Keratinocyte (primary cell): ENCODE data around the gene FBXW2. TPM values are rescaled to one million over a fixed set of nuclear protein-coding genes. Genes with fewer than 3 reads are reported as not detected.

Experiments
- DNase-seq: peaks from one replicate; pipeline ENCODE4 v3.0.0-alpha.2; 2011; ENCODE audit warnings: low read depth, missing footprints, low spot score
- FAIRE-seq: peaks from 2 replicates; lab custom pipeline; 2011; peaks lifted over from hg19 to GRCh38; lab: Jason Lieb, UNC
- H2AFZ ChIP-seq: 2 replicates; pipeline ENCODE4 v1.6.0; 2012; ENCODE audit warnings: low read length, control low read depth, inconsistent platforms; ENCODE audit not compliant: control insufficient read depth
- H3K27ac ChIP-seq: 2 replicates; pipeline ENCODE4 v1.5.1; 2011; ENCODE audit warnings: low read length; ENCODE audit not compliant: control insufficient read depth, insufficient read depth
- H3K27me3 ChIP-seq: 3 replicates; pipeline ENCODE4 v1.6.0; 2011; ENCODE audit warnings: low read length; ENCODE audit not compliant: control insufficient read depth, insufficient read depth; ENCODE audit errors: extremely low read depth
- H3K36me3 ChIP-seq, 2 experiments: 2 replicates in 1 of 2; 3 replicates in 1 of 2; pipeline ENCODE4 v1.5.1; 2011; ENCODE audit warnings: low read length in 2 of 2, mild to moderate bottlenecking in 1 of 2; ENCODE audit not compliant: control insufficient read depth in 2 of 2, insufficient read depth in 2 of 2; ENCODE audit errors: extremely low read depth in 1 of 2
- H3K4me1 ChIP-seq: 3 replicates; pipeline ENCODE4 v1.5.1; 2011; ENCODE audit warnings: low read length; ENCODE audit not compliant: control insufficient read depth, insufficient read depth; ENCODE audit errors: extremely low read depth
- H3K4me2 ChIP-seq: 3 replicates; pipeline ENCODE4 v1.6.0; 2011; ENCODE audit warnings: low read depth, low read length; ENCODE audit not compliant: control insufficient read depth, insufficient read depth; ENCODE audit errors: extremely low read depth
- H3K4me3 ChIP-seq, 3 experiments: fragments of 200-600 bp in 1 of 3; sonication (generic) in 1 of 3; 2 replicates in 2 of 3; 3 replicates in 1 of 3; pipeline ENCODE4 v1.5.1; 2011 to 2016; ENCODE audit warnings: low read length in 3 of 3, mild to moderate bottlenecking in 3 of 3, control low read depth in 2 of 3, inconsistent platforms in 1 of 3, low read depth in 1 of 3, mixed read lengths in 1 of 3, mixed run types in 1 of 3, moderate library complexity in 1 of 3; ENCODE audit not compliant: control insufficient read depth in 2 of 3, insufficient read depth in 2 of 3; ENCODE audit errors: extremely low read depth in 1 of 3
- H3K79me2 ChIP-seq: 2 replicates; pipeline ENCODE4 v1.6.0; 2012; ENCODE audit warnings: low read length; ENCODE audit not compliant: control insufficient read depth, insufficient read depth
- H3K9ac ChIP-seq: 3 replicates; pipeline ENCODE4 v1.6.0; 2011; ENCODE audit warnings: low read length; ENCODE audit not compliant: control insufficient read depth, insufficient read depth; ENCODE audit errors: extremely low read depth
- H3K9me1 ChIP-seq: 3 replicates; pipeline ENCODE4 v1.6.0; 2011; ENCODE audit warnings: low read length; ENCODE audit not compliant: control insufficient read depth, insufficient read depth; ENCODE audit errors: extremely low read depth
- H3K9me3 ChIP-seq: 2 replicates; pipeline ENCODE4 v1.5.1; 2012; ENCODE audit warnings: low read depth, low read length; ENCODE audit not compliant: control insufficient read depth
- H4K20me1 ChIP-seq: 3 replicates; pipeline ENCODE4 v1.6.0; 2011; ENCODE audit warnings: low read length; ENCODE audit not compliant: control insufficient read depth, insufficient read depth; ENCODE audit errors: extremely low read depth
- CTCF ChIP-seq, 3 experiments: IDR thresholded peaks in 1 of 3; conservative IDR thresholded peaks in 1 of 3; optimal IDR thresholded peaks in 1 of 3; 2 replicates in 2 of 3; 3 replicates in 1 of 3; pipeline versions ENCODE3 to v1.5.1; 2011; ENCODE audit warnings: low read length in 3 of 3, mild to moderate bottlenecking in 3 of 3, moderate library complexity in 2 of 3, control low read depth in 1 of 3, inconsistent platforms in 1 of 3; ENCODE audit not compliant: insufficient read depth in 2 of 3; ENCODE audit errors: extremely low read depth in 1 of 3
- EZH2 ChIP-seq: IDR thresholded peaks from one replicate; pipeline ENCODE4 v1.6.1; 2012; ENCODE audit warnings: inconsistent platforms, mild to moderate bottlenecking, low read length, moderate library complexity
- dilution Hi-C: fragments of 300-500 bp; cut with MboI; formaldehyde crosslinking; loops from one replicate; pipeline ENCODE4 v1.7.0; 2020; ENCODE audit warnings: low sequenced_read_pairs; ENCODE audit not compliant: extremely low pct_ligation_motif_present
- polyA plus RNA-seq, 5 experiments: library from polyadenylated mRNA; depleted of rRNA in 3 of 5; stranded (reverse) in 3 of 5; stranded (forward) in 1 of 5; unstranded in 1 of 5; fragments of >200 nt; gene quantifications; 1 replicate in 1 of 5; 2 replicates in 3 of 5; 3 replicates in 1 of 5; pipeline versions ENCODE4 v1.2.1 to v1.2.3, GENCODE V29; 2011 to 2012; ENCODE audit warnings: missing spikeins in 2 of 5, low read depth in 1 of 5, low replicate concordance in 1 of 5

Gene FBXW2
- polyA plus RNA-seq, 1 donor (not counting 4 experiments of a cell fraction or from before 2014, with no cell fraction given) = 68.3 TPM

GRCh38 chr9:120778758-120779157 lies 14.5 kb downstream of the FBXW2 start:
- H3K36me3 ChIP-seq = peaks cover 4 to 25% of the 10 kb centered on the region in 2 experiments
- no peak for FAIRE-seq
- no peak overlapping the region for H2AFZ ChIP-seq

GRCh38 chr9:120777229-120777628 lies 16.0 kb downstream of the FBXW2 start:
- TF ChIP-seq CTCF (optimal IDR thresholded peaks at IDR 0.05 in 1 of 3, IDR thresholded peaks at IDR 0.05 in 1 of 3, conservative IDR thresholded peaks at IDR 0.05 in 1 of 3; ENCODE audit: extremely low read depth in 1 of 3, insufficient read depth in 2 of 3, low read length in 3 of 3) = no peak
- TF ChIP-seq EZH2 = no peak
- peaks cover 33% of the 10 kb centered on the region for H3K4me1 ChIP-seq
- peaks cover 7 to 32% of the 10 kb centered on the region in 2 experiments for H3K36me3 ChIP-seq
- DNase-seq (no peak), FAIRE-seq (no peak)
- no peaks in the 10 kb centered on the region for H3K27me3 ChIP-seq
- H3K9me1 ChIP-seq = no peaks in the 10 kb centered on the region
- no peak overlapping the region for H3K4me3 ChIP-seq
- peaks cover 31% of the 10 kb centered on the region for H3K79me2 ChIP-seq
- H3K4me2 ChIP-seq = no peak overlapping the region
- dilution Hi-C loops = no loop called here
- peak overlapping the region; percentile 62 for H3K27ac ChIP-seq
- H2AFZ ChIP-seq = no peak overlapping the region
- H3K9me3 ChIP-seq = no peaks in the 10 kb centered on the region
- H3K9ac ChIP-seq = no peak overlapping the region
- H4K20me1 ChIP-seq = no peaks in the 10 kb centered on the region

More at GRCh38 chr9:120778758-120779157, 14.5 kb downstream of the FBXW2 start:
- Histone ChIP-seq H3K79me2 (peaks cover 45% of the 10 kb centered on the region), H4K20me1 (peaks cover 3% of the 10 kb centered on the region), H3K27me3 (no peaks in the 10 kb centered on the region), H3K4me3 (no peak overlapping the region), H3K27ac (peak overlapping the region; percentile 11), H3K9me3 (no peaks in the 10 kb centered on the region), H3K9ac (no peak overlapping the region), H3K4me2 (peak overlapping the region; percentile 29), H3K4me1 (peaks cover 33% of the 10 kb centered on the region), H3K9me1 (no peaks in the 10 kb centered on the region)
- dilution Hi-C loops = no loop called here
- TF ChIP-seq CTCF (optimal IDR thresholded peaks at IDR 0.05 in 1 of 3, IDR thresholded peaks at IDR 0.05 in 1 of 3, conservative IDR thresholded peaks at IDR 0.05 in 1 of 3; ENCODE audit: extremely low read depth in 1 of 3, insufficient read depth in 2 of 3, low read length in 3 of 3) = no peak
- TF ChIP-seq EZH2 = no peak
- no peak for DNase-seq
